MG63 (cell line): ENCODE results near the gene KAT6B. TPM values are rescaled to one million over a fixed set of nuclear protein-coding genes. Genes with fewer than 3 reads are reported as not detected.
"Not testable (repeated sequence)": the region's sequence is repeated elsewhere in the genome, so short reads cannot be mapped to it uniquely, and the experiment has no call there.

Experiments
- DNase-seq: peaks from one replicate; pipeline ENCODE4 v3.0.0-alpha.2; 2020
- H3K27me3 ChIP-seq: fragments of 250-450 bp; sonication (Bioruptor Pico); 2 replicates; pipeline ENCODE4 v1.5.1; 2020; ENCODE audit warnings: mild to moderate bottlenecking, moderate library complexity
- H3K36me3 ChIP-seq: fragments of 250-450 bp; sonication (Bioruptor Pico); 2 replicates; pipeline ENCODE4 v1.5.1; 2020; ENCODE audit warnings: mild to moderate bottlenecking, moderate library complexity
- H3K4me3 ChIP-seq: fragments of 250-450 bp; sonication (Bioruptor Pico); 2 replicates; pipeline ENCODE4 v1.5.1; 2020; ENCODE audit warnings: mild to moderate bottlenecking, moderate library complexity
- H3K9me3 ChIP-seq: fragments of 250-450 bp; sonication (Bioruptor Pico); 2 replicates; pipeline ENCODE4 v1.5.1; 2020; ENCODE audit warnings: mild to moderate bottlenecking, moderate library complexity
- total RNA-seq: library from RNA; depleted of rRNA; stranded (reverse); fragments of >200 nt; shearing (Covaris generic); gene quantifications from 2 replicates; pipeline ENCODE4 v1.2.3, GENCODE V29; 2014; ENCODE audit warnings: low replicate concordance

Gene KAT6B
- total RNA-seq, 1 experiment from 2014 or later: 6.7 TPM

DNA sequence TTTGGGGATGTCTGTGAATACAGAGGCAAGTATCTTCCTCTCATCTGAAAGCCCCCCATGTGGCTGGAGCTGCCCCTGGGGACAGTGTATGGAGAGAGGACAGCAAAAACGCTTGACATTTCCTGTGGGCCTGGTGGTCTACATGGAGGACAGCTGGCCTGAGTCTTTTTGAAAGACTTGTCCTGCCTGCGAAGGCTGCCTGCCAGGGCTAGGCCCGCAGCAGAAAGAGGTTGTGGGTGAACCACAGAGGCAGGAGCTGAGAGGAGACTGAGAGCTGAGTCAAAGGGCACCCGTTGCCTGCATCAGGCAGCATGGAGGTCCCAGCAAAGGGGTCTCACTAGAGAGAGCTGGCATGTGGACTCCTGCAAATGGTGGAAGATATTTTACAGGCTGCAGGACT is 66.4 kb downstream of the KAT6B start:
- no peaks in the 10 kb centered on the region for H3K9me3 ChIP-seq
- no peaks in the 10 kb centered on the region for H3K27me3 ChIP-seq
- H3K4me3 ChIP-seq: no peak overlapping the region
- no peaks in the 10 kb centered on the region for H3K36me3 ChIP-seq
- no peak for DNase-seq

DNA sequence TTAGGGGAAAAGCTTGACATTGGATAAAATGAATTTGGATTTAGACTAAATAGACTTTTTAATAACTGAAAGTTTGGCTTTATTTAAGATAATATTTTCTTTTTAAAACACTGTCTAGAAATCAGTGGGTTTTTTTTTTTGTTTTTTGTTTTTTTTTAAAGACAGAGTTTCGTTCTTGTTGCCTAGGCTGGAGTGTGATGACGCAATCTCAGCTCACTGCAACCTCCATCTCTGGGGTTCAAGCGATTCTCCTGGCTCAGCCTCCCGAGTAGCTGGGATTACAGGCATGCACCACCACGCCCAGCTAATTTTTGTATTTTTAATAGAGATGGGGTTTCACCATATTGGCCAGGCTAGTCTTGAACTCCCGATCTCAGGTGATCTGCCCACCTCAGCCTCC is 66.9 kb downstream of the KAT6B start:
- H3K9me3 ChIP-seq, H3K36me3 ChIP-seq, DNase-seq, H3K4me3 ChIP-seq, H3K27me3 ChIP-seq: not testable (repeated sequence)

DNA sequence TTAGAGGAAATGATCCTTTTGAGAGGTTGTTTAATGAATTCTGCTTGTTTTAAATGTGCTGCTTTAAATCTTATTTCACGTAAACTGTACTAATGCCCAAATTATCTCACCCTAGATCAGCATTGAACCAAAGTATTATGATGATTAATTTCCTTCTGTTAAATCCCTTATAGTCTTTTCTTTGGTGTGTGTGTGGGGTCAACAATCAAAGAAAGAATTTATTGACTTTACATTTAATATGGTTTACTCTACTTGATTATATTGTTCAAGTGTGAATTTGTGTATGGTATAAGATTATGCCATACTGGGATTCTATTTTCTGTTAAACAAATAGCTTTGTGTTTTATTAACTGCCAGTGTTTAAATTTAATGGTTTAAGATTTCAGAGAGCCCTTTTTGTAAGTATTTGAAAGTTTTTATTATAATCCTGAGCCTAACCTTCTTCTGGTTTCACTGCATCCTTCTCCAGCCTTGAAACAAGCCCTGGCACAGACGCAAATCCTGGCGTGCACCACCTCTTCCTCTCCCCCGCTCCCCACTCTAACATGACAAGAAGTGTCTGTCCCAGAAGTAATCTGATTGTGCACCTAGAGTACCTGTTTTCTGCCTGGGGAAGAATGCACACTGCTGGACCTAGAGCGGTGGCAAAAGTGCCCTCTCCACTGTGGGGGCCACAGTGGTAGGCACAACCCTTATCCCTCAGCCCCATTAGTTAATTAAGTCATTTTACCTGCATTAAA is 70.6 kb downstream of the KAT6B start:
- Histone ChIP-seq H3K4me3 (no peak overlapping the region), H3K36me3 (no peaks in the 10 kb centered on the region), H3K9me3 (no peaks in the 10 kb centered on the region), H3K27me3 (no peaks in the 10 kb centered on the region)
- DNase-seq: no peak

DNA sequence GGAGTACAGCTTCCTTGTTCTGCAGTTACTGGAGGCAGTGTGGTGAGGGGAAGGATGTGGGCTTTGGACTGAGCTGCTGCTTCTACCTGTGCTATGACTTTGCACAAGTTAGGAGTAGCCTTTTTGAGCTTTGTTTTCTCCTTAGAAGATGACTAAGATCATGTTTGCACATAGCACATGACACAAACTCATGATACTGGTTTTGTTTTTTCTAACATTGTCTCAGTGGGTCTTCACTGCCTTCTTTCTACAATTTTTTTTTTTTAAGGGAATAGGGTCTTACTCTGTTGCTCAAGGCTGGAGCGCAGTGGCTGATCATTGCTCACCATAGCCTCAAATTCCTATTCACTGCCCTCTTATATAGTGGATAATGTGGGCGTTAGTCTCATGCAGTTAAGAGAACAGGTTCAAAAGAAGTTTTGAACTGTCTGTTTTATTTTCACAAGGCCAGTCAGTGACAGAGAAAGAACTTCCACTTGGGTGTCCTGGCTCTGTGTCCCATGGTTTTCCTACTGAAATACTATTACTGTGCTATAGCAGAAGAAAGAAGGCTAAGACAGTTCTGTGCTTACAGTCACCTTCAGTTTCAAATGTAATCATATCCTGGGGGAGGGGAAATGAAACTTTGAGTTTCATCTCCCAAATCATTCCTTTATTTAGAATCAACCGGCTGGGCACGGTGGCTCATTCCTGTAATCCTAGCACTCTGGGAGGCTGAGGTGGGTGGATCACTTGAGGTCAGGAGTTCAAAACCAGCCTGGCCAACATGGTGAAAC is 72.0 kb downstream of the KAT6B start:
- Histone ChIP-seq H3K27me3 (no peaks in the 10 kb centered on the region), H3K9me3 (no peaks in the 10 kb centered on the region), H3K4me3 (no peak overlapping the region), H3K36me3 (no peaks in the 10 kb centered on the region)
- no peak for DNase-seq

DNA sequence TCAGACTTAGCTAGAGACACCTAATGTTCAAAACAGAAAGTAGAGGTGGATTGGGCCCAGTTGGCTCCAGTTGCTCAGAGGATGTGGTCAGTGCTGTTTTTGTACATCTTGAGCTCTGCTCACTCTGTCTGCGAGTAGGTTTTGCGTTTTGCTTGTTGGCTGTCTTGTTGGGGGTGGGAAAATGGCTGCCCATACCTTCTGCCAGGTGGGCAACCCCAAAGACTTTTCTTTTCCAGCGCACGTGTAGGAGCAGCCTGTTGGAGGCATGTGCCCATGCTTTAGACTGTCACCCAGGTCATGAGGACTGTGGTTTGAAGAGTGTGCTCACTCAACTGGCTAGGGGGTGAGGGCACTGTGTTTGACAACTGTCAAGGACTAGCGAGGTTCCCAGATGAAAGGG is 73.9 kb downstream of the KAT6B start:
- Histone ChIP-seq H3K27me3 (no peaks in the 10 kb centered on the region), H3K36me3 (no peaks in the 10 kb centered on the region), H3K4me3 (no peak overlapping the region), H3K9me3 (no peaks in the 10 kb centered on the region)
- DNase-seq: no peak

DNA sequence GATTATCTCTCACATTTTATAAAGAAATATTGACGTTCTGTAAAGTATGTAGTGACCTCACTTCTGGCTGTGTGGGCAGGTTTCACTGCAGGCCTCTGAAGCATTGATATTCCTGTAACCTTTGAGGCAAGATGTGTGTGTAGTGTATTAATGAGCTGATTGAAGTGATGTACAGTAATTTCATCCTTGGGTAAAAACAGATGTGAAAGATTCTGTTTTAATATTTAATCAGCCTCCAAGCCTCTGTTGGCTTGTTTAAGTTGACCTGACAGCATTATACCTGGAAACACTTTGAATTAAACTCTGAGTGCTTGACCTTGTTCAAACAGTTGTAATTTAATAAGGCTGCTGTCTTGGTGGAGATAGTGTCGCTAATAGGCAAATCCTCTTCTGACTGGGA is 74.9 kb downstream of the KAT6B start:
- H3K9me3 ChIP-seq: no peaks in the 10 kb centered on the region
- no peaks in the 10 kb centered on the region for H3K36me3 ChIP-seq
- DNase-seq: no peak

DNA sequence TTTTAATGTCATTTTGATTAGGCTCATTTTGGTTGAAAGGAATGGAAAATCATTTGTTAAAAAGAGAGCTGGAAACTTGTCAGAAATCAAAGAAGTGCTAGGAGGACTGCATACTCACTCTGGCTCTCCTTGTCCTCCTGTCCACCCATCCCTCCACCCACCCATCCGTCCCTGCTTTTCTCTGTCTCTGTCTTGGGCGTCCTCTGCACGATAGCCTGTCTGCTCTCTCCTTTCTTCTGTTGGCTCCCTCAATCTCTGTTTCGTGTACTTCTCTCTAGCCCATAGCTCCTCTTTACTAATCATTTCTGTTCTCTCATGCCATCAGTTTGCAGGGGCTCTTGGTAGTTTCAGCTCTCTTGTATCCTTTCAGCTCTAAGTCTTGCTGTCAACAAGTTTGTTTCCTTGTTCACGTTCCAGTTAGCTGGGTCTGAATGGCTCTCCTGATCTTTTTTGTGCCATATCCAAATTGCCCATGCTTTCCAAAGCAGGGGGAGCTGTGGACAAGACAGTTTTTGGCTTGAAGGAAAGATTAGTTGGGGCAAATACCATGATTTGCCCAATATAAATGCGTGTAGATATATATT is 75.6 kb downstream of the KAT6B start:
- Histone ChIP-seq H3K27me3 (no peaks in the 10 kb centered on the region), H3K4me3 (no peak overlapping the region), H3K36me3 (no peaks in the 10 kb centered on the region), H3K9me3 (no peaks in the 10 kb centered on the region)
- no peak for DNase-seq

More for the DNA sequence above, 74.9 kb downstream of the KAT6B start:
- no peaks in the 10 kb centered on the region for H3K27me3 ChIP-seq
- no peak overlapping the region for H3K4me3 ChIP-seq

DNA sequence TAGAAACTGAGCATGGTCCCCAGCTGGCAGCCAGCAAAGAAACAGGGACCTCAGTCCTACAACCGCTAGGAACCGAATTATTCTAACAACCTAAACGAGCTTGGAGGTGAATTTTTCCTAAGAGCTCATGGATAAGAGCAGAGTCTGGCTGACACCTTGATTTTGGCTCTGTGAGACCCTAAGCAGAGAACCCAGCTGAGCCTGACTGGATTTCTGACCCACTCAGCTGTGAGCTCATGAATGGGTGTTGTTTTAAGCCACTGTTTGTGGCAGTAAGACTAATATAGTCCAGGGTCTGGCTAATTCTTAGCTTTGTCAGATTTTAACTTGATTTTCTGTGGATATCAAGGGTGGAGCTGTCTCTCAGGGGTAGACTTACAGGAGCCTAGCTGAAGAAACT is 77.1 kb downstream of the KAT6B start:
- Histone ChIP-seq H3K36me3 (no peaks in the 10 kb centered on the region), H3K4me3 (no peak overlapping the region), H3K9me3 (no peaks in the 10 kb centered on the region), H3K27me3 (no peaks in the 10 kb centered on the region)
- no peak for DNase-seq

DNA sequence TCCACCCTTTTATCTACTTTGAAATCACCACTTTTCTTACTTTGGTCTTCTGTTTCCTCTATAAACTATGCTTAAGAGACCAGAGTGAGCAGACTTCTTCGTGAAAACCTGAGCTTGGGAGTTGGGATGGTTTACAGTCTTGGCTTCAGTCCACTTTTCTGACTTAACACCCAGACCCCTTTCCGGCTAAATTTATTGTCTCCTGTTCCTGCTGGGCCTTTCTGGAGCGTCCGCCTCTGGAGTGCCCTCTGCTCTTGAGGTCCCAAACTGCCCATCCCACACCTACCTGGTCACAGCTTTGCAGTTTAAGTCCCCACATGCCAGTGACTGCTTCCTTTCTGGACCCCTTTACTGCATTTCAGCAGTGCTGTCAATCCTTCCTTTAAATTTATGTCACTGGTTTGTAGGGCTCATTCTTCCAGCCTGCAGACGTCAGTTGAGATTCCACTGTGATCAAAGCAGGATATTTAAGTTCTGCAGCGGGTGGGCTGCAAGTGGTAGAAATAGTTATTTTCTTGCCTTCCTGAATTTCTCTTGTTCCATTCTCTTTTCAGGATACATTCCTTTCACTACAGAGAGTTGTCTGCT is 80.3 kb downstream of the KAT6B start:
- Histone ChIP-seq H3K9me3 (no peaks in the 10 kb centered on the region), H3K27me3 (no peaks in the 10 kb centered on the region), H3K4me3 (no peak overlapping the region), H3K36me3 (no peaks in the 10 kb centered on the region)
- no peak for DNase-seq

DNA sequence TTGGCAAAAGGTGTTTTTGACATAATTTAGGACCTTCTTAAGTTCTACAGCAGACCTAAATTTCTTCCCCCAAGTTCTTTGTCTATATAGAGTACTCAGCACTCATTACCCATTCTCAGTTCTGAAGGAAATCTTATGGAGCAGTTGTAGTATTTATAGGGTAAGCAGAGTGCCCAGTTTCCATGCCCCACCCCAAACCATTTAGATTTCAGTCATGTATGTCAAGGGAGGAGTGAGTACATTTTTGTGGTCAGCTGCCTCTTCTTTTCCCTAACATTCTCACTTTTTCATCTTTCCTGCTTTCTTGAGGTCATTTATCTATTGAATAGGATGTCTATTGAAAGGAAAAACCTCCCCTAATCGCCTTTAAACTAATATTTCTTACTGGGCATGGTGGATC is 83.3 kb downstream of the KAT6B start:
- no peak for DNase-seq
- H3K4me3 ChIP-seq: no peak overlapping the region
- no peaks in the 10 kb centered on the region for H3K27me3 ChIP-seq
- H3K36me3 ChIP-seq: no peaks in the 10 kb centered on the region
- H3K9me3 ChIP-seq: no peaks in the 10 kb centered on the region

DNA sequence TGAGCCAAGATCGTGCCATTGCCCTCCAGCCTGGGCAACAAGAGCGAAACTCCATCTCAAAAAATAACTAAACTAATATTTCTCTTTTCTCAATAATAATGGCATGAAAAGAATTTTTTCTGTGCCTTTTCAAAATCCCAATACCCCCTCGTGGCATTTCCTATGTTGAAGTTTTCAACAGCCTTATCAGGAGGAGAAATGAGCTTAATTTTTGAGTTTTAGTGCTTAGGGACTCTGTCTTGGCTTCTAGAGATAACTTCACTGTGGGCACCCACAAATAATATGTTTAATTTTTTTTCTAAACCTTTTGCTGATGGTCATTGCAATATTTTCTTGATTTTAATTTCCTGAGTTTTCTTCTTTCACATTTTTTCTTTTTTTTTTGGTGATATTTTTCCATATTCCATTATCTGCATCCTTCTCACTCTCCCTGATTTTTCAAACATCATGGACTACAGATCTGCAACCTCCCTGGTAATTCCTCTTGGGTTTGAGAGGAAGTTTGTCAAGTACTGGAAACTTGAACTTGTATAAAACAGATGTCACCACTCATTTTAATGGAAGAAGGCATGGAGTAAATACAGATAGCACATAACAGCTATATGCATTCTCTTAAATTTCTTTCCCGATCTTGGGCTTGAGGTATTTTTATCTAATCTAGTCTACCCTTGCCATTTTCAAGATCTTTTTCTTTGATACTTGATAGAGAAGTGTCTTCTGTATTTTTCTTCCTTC is 84.0 kb downstream of the KAT6B start:
- no peaks in the 10 kb centered on the region for H3K27me3 ChIP-seq
- no peaks in the 10 kb centered on the region for H3K9me3 ChIP-seq
- DNase-seq: no peak
- no peaks in the 10 kb centered on the region for H3K36me3 ChIP-seq
- H3K4me3 ChIP-seq: no peak overlapping the region

DNA sequence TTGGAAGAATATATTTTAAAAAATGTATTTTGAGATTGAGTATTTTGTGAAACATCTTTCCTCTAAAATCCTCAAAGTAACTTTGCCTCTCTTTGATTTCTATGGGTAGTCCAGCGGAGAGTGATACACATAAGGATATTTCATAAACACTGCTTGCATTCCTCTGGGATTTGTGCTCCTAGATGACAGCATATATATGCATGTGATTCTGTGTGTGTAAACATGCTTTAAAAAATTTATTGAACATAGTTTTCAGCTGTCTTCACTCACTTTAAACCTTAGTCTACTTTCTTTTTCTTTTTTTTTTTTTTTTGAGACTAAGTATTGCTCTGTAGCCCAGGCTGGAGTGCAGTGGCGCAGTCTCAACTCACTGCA is 84.6 kb downstream of the KAT6B start:
- no peak for DNase-seq

DNA sequence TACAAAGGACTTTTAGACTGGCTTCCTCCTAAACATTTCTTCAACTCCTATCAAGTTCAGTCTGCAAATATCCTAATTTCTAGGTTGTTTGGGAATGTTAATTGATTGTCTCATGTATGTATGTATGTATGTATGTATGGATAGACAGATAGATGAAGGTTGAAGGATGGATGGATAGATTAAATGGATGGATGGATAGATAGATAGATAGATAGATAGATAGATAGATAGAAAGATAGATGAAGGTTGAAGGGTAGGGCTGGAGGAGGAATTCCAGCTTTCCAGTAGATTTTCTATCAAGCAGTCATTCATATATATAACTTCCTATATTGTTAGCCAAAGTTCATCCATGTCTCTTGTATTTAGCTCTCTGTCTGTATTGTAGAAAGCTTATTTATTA is 85.8 kb downstream of the KAT6B start:
- H3K27me3 ChIP-seq: no peaks in the 10 kb centered on the region
- no peak for DNase-seq

More for the DNA sequence above, 84.6 kb downstream of the KAT6B start:
- H3K4me3 ChIP-seq: no peak overlapping the region
- no peaks in the 10 kb centered on the region for H3K27me3 ChIP-seq
- H3K36me3 ChIP-seq: no peaks in the 10 kb centered on the region
- H3K9me3 ChIP-seq: no peaks in the 10 kb centered on the region

DNA sequence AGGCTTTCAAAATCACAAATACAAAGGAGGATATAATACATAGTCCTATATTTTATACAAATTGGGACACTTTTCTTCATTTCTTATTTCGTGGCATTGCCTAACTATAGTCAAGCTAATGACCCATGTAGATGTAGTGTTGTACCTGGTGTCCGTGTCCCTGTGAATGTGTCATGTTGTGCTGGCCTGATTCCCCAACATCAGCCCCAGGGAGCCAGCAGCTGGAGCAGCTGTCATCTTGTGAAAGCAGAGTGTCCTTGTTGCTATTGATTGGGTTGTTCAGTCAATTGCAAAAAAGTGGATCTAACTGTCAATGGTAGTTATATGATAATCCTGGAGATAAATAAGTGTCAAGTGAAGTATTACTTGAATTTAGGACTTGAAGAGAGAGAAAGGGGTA is 86.3 kb downstream of the KAT6B start:
- no peaks in the 10 kb centered on the region for H3K27me3 ChIP-seq
- no peaks in the 10 kb centered on the region for H3K36me3 ChIP-seq
- no peak overlapping the region for H3K4me3 ChIP-seq
- DNase-seq: no peak
- H3K9me3 ChIP-seq: no peaks in the 10 kb centered on the region

More for the DNA sequence above, 85.8 kb downstream of the KAT6B start:
- Histone ChIP-seq H3K4me3 (no peak overlapping the region), H3K9me3 (no peaks in the 10 kb centered on the region), H3K36me3 (no peaks in the 10 kb centered on the region)

DNA sequence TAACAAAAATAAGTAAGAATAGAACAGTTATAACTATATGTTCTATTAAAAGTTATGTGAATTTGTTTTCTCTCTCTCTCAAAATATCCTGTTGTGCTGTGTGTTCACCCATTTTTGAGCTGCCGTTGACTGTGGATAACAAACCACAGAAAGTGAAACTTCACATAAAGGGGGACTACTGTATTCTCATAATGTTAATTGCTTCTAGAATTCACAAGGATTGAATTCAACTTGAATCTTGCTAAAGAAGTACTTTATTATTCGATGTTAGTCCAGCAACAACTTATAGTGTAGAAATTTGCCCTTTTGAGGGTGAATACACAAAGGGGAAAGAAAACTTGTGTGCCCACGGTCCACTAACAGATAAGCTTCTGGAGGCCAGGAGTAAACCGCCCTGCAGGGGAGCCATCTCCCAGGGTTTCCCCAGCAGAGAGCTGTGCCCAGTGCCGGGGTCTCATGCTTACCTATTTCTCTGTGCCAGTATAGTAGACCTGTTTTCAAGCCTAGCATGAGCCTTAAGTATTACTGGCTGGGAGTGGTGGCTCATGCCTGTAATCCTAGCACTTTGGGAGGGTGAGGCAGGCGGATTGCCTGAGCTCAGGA is 87.1 kb downstream of the KAT6B start:
- H3K9me3 ChIP-seq: no peaks in the 10 kb centered on the region
- H3K27me3 ChIP-seq: no peaks in the 10 kb centered on the region
- H3K36me3 ChIP-seq: no peaks in the 10 kb centered on the region
- H3K4me3 ChIP-seq: no peak overlapping the region
- DNase-seq: no peak

DNA sequence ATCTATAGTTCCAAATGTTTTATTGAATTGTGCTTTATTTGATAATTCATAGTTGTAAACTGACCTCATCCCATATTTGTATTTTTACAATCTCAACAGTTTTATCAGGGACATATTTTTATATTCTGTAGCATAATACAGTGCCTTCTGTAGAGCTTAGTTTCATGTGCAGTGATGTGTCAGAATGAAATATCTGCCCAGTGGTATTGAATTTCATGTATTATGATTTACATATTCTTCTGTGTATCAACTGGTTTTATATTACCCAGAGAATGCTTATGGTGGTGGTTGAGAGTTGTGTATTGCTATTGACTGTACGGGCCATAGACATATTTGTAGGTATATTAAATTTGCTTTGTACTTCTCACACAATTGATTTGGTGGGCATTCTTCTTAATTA is 89.9 kb downstream of the KAT6B start:
- DNase-seq: no peak
- Histone ChIP-seq H3K4me3 (no peak overlapping the region), H3K27me3 (no peaks in the 10 kb centered on the region), H3K9me3 (peaks cover 8% of the 10 kb centered on the region), H3K36me3 (no peaks in the 10 kb centered on the region)
